PC-3 (cell line): Measurements from ENCODE around the gene SERPINB12. TPM values are rescaled to one million over a fixed set of nuclear protein-coding genes. Genes with fewer than 3 reads are reported as not detected.

ENCODE experiments used
- ATAC-seq: fragments of 200-7000 bp; cut with Tn5 transposase; 2 replicates; pipeline ENCODE4 v1.9.1; 2020; ENCODE audit warnings: mild to moderate bottlenecking, moderate library complexity
- BruUV-seq: library from RNA; stranded (reverse); fragments of 400-500 nt; replicated peaks from 2 replicates; lab custom pipeline; 2021; lab: Mats Ljungman, UMichigan
- CTCF ChIA-PET: fragments of 300-600 bp; sonication (Branson Sonifier 250); formaldehyde crosslinking; loops from one replicate; lab custom pipeline; 2022; ENCODE audit warnings: antibody characterized with exemption; lab: Charles Lee
- POLR2A ChIA-PET: fragments of 300-600 bp; sonication (Branson Sonifier 250); formaldehyde crosslinking; loops from one replicate; lab custom pipeline; 2022; ENCODE audit warnings: antibody characterized with exemption; ENCODE audit not compliant: unreplicated experiment; lab: Charles Lee
- DNase-seq: peaks from one replicate; pipeline ENCODE4 v3.0.0-alpha.2; 2015
- H2AFZ ChIP-seq: fragments of 300-600 bp; sonication (generic); 2 replicates; pipeline ENCODE4 v1.6.0; 2016; ENCODE audit warnings: antibody characterized with exemption, low read length
- H3F3A ChIP-seq: fragments of 300-600 bp; sonication (generic); one replicate; pipeline ENCODE4 v1.6.0; 2017; ENCODE audit warnings: antibody characterized with exemption, low read length, control low read depth, mild to moderate bottlenecking; ENCODE audit not compliant: unreplicated experiment
- H3K27ac ChIP-seq: fragments of 300-600 bp; sonication (generic); 2 replicates; pipeline ENCODE4 v1.5.1; 2016; ENCODE audit warnings: mild to moderate bottlenecking, low read length
- H3K27me3 ChIP-seq: fragments of 300-600 bp; sonication (generic); 2 replicates; pipeline ENCODE4 v1.6.1; 2016; ENCODE audit warnings: low read length, mixed read lengths
- H3K36me3 ChIP-seq: fragments of 300-600 bp; sonication (generic); 2 replicates; pipeline ENCODE4 v1.6.1; 2016; ENCODE audit warnings: low read depth, mixed run types, low read length, mixed read lengths
- H3K4me1 ChIP-seq: fragments of 300-600 bp; sonication (generic); 2 replicates; pipeline ENCODE4 v1.5.1; 2016; ENCODE audit warnings: low read length; ENCODE audit not compliant: insufficient read depth
- H3K4me2 ChIP-seq: fragments of 300-600 bp; sonication (generic); 2 replicates; pipeline ENCODE4 v1.6.0; 2016; ENCODE audit warnings: low read length
- H3K4me3 ChIP-seq: fragments of 300-600 bp; sonication (generic); 2 replicates; pipeline ENCODE4 v1.5.1; 2016; ENCODE audit warnings: mild to moderate bottlenecking, low read length, mixed read lengths
- H3K79me2 ChIP-seq: fragments of 300-600 bp; sonication (generic); 2 replicates; pipeline ENCODE4 v1.6.1; 2017; ENCODE audit warnings: low read length, mixed read lengths
- H3K9ac ChIP-seq: fragments of 300-600 bp; sonication (generic); 2 replicates; pipeline ENCODE4 v1.6.0; 2016; ENCODE audit warnings: mild to moderate bottlenecking, low read length
- H3K9me2 ChIP-seq: fragments of 300-600 bp; sonication (generic); replicated peaks from 2 replicates; pipeline ENCODE4 v1.6.1; 2016; ENCODE audit warnings: mixed run types, low read length, mixed read lengths
- H3K9me3 ChIP-seq: fragments of 300-600 bp; sonication (generic); 2 replicates; pipeline ENCODE4 v1.6.1; 2016; ENCODE audit warnings: low read length, mixed read lengths
- H4K20me1 ChIP-seq: fragments of 300-600 bp; sonication (generic); 2 replicates; pipeline ENCODE4 v1.6.1; 2016; ENCODE audit warnings: low read length, mixed read lengths
- EZH2 ChIP-seq: fragments of 300-600 bp; sonication (generic); IDR thresholded peaks from one replicate; pipeline ENCODE4 v1.6.1; 2017; ENCODE audit warnings: antibody characterized with exemption, mild to moderate bottlenecking, low read length; ENCODE audit not compliant: unreplicated experiment
- EZH2phosphoT487 ChIP-seq: fragments of 300-600 bp; sonication (generic); IDR thresholded peaks from 2 replicates; pipeline ENCODE4 v1.6.1; 2018; ENCODE audit warnings: mild to moderate bottlenecking, antibody characterized with exemption, low read length, borderline replicate concordance
- intact Hi-C: fragments of 100-400 bp; cut with micrococcal nuclease; formaldehyde crosslinking; loops from 2 replicates; pipeline ENCODE4 v1.9.0; 2023
- total RNA-seq: library from RNA; depleted of rRNA; stranded (reverse); fragments of >200 nt; gene quantifications from 2 replicates; pipeline ENCODE4 v1.2.3, GENCODE V29; 2014
- TF ChIP-seq, protein P1 (sequence below): fragments of 300-600 bp; sonication (generic); conservative IDR thresholded peaks from 2 replicates; pipeline ENCODE4 v1.5.1; 2017; ENCODE audit warnings: antibody characterized with exemption, low read depth, mild to moderate bottlenecking, low read length

SERPINB12 gene
- total RNA-seq, 1 experiment from 2014 or later, result not detected

DNA sequence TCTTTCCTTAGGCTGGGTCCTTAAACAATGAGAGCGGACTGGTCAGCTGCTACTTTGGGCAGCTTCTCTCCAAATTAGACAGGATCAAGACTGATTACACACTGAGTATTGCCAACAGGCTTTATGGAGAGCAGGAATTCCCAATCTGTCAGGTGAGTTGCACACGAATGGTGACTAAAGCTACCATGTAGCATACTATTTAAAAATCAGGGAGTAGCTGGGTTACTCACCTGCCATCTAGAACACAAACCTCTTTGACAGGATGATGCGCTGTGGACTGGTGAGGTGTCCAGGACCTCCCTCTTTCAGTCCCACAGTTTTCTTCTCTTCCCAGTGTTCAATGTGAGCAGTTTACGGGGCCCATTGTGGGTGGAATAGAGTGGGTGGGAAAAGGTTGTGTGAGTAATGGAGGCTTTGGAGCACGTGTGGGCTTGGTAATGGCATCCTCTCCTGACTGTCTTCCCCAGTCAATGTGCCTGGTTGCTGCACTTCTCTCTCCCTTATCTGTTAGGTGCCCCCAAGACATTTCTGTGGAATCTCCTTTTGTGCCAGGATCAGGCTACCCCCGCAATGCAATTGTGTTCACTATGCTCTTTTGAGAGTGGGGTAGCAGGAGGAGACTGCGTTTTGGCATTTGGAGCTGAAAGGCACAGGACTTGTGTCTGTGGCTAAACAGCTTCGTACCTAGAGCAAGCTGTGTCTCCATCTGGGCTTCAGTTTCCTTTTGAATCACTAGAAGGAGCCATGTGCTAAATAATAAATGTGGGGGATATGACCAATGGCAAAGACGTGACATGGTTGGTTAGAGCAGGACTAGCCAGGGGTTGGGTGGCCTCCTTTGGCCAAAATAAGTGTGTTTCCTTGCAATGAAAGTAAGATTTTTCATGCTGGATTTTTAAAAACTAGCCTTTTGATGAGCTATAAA is 17.7 kb downstream of the SERPINB12 start:
- Histone ChIP-seq H3K9me2 (no peaks in the 10 kb centered on the region), H3K4me3 (no peak overlapping the region), H3K27ac (no peak overlapping the region), H3K27me3 (no peaks in the 10 kb centered on the region), H2AFZ (no peak overlapping the region), H3K4me1 (no peaks in the 10 kb centered on the region), H3F3A (no peaks in the 10 kb centered on the region), H3K9ac (no peak overlapping the region), H3K36me3 (no peaks in the 10 kb centered on the region), H3K4me2 (no peak overlapping the region), H3K79me2 (no peaks in the 10 kb centered on the region), H4K20me1 (no peaks in the 10 kb centered on the region), H3K9me3 (no peaks in the 10 kb centered on the region)
- POLR2A ChIA-PET, result no interaction called here
- no peak for TF ChIP-seq EZH2
- TF ChIP-seq, protein P1, sequence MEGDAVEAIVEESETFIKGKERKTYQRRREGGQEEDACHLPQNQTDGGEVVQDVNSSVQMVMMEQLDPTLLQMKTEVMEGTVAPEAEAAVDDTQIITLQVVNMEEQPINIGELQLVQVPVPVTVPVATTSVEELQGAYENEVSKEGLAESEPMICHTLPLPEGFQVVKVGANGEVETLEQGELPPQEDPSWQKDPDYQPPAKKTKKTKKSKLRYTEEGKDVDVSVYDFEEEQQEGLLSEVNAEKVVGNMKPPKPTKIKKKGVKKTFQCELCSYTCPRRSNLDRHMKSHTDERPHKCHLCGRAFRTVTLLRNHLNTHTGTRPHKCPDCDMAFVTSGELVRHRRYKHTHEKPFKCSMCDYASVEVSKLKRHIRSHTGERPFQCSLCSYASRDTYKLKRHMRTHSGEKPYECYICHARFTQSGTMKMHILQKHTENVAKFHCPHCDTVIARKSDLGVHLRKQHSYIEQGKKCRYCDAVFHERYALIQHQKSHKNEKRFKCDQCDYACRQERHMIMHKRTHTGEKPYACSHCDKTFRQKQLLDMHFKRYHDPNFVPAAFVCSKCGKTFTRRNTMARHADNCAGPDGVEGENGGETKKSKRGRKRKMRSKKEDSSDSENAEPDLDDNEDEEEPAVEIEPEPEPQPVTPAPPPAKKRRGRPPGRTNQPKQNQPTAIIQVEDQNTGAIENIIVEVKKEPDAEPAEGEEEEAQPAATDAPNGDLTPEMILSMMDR, result no peak
- no peak for TF ChIP-seq EZH2phosphoT487
- intact Hi-C loops, result no loop called here
- ATAC-seq, result no peak
- CTCF ChIA-PET, result interaction anchor here (1.0 kb wide), 1 partner anchor 182 kb away, joined by 4 read pairs; no protein-coding TSS in a partner anchor
- BruUV-seq, result no TSS peak
- no peak for DNase-seq

DNA sequence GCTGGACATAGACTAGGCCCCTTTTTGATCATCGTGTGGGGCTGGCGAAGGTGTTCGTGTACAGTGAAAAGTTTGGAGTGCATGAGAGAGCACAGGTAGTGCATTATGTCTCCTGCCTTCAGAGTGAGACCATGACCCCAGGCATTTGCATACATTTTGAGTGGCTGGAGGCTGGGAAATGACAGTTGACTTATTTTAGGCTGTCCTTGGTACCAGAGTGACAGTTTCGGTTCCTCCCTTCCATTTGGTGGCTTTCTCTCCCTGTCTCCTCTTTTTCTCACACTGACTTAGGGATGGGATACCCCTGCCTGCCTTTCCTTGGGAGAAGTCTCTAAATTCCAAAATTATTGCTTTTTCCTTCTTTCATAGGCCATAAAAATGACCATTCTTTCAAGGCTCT is 20.1 kb downstream of the SERPINB12 start:
- intact Hi-C loops, result no loop called here
- no peaks in the 10 kb centered on the region for H3K27me3 ChIP-seq
- H3K4me3 ChIP-seq, result no peak overlapping the region
- H3K4me2 ChIP-seq, result no peak overlapping the region
- TF ChIP-seq EZH2 (no peak), EZH2phosphoT487 (no peak)
- TF ChIP-seq, protein P1, result no peak
- H3K9ac ChIP-seq, result no peak overlapping the region
- H3F3A ChIP-seq, result no peaks in the 10 kb centered on the region
- CTCF ChIA-PET, result no interaction called here
- ATAC-seq, result no peak
- no peaks in the 10 kb centered on the region for H3K36me3 ChIP-seq
- no peaks in the 10 kb centered on the region for H3K79me2 ChIP-seq
- H2AFZ ChIP-seq, result no peak overlapping the region
- H3K9me3 ChIP-seq, result no peaks in the 10 kb centered on the region
- no peak overlapping the region for H3K27ac ChIP-seq
- no TSS peak for BruUV-seq
- H3K9me2 ChIP-seq, result no peaks in the 10 kb centered on the region
- no peaks in the 10 kb centered on the region for H4K20me1 ChIP-seq
- no peaks in the 10 kb centered on the region for H3K4me1 ChIP-seq
- no peak for DNase-seq
- POLR2A ChIA-PET, result no interaction called here

DNA sequence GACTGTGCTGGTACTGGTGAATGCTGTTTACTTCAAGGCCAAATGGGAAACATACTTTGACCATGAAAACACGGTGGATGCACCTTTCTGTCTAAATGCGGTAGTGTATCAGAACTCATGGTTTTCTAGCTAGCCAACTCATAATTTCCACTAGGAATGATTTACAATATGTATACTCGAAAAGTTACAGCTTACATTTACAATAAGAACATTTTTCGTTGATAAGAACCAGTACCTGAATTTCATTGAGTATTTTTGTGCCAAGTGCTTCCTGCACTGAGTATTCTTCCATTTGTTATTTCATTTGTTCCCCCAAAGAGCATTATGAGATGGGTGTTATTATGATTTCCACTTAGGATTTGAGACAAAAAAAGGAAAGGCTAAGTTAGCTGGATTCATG is 21.9 kb downstream of the SERPINB12 start:
- Histone ChIP-seq H3K9me3 (no peaks in the 10 kb centered on the region), H2AFZ (no peak overlapping the region), H3K9ac (no peak overlapping the region), H3K27ac (no peak overlapping the region), H3K4me1 (no peaks in the 10 kb centered on the region), H3K27me3 (no peaks in the 10 kb centered on the region), H3K36me3 (no peaks in the 10 kb centered on the region), H4K20me1 (no peaks in the 10 kb centered on the region), H3K79me2 (no peaks in the 10 kb centered on the region), H3K9me2 (no peaks in the 10 kb centered on the region), H3F3A (no peaks in the 10 kb centered on the region), H3K4me3 (no peak overlapping the region), H3K4me2 (no peak overlapping the region)
- TF ChIP-seq, protein P1, result no peak
- TF ChIP-seq EZH2phosphoT487 (no peak), EZH2 (no peak)
- ATAC-seq, result no peak
- ChIA-PET CTCF (no interaction called here), POLR2A (no interaction called here)
- BruUV-seq, result no TSS peak
- no peak for DNase-seq
- intact Hi-C loops, result no loop called here
